HL-60 (cell line): Measurements from ENCODE around the gene MSX2.

Source experiments
- DNase-seq, 2 experiments: peaks; one replicate each; pipeline ENCODE4 v3.0.0-alpha.2; 2010 to 2020; ENCODE audit warnings: low read depth in 1 of 2, low spot score in 1 of 2
- H3K27ac ChIP-seq: fragments of 250-450 bp; sonication (Bioruptor Pico); replicated peaks from 2 replicates; pipeline ENCODE4 v1.5.1; 2020; ENCODE audit warnings: mild to moderate bottlenecking, moderate library complexity
- H3K27me3 ChIP-seq: fragments of 250-450 bp; sonication (Bioruptor Pico); 2 replicates; pipeline ENCODE4 v1.5.1; 2021; ENCODE audit warnings: mild to moderate bottlenecking, moderate library complexity; ENCODE audit not compliant: insufficient read depth, poor library complexity, severe bottlenecking
- H3K4me3 ChIP-seq: replicated peaks from 2 replicates; pipeline ENCODE4 v1.5.1; 2011; ENCODE audit warnings: mild to moderate bottlenecking, control low read depth, low read length; ENCODE audit not compliant: insufficient read depth
- GABPA ChIP-seq: IDR thresholded peaks from 2 replicates; pipeline ENCODE4 v1.6.1; 2012; ENCODE audit warnings: low read depth
- POLR2AphosphoS5 ChIP-seq: IDR thresholded peaks from 2 replicates; pipeline ENCODE4 v1.6.1; 2012; ENCODE audit warnings: low read depth
- SPI1 ChIP-seq: IDR thresholded peaks from 2 replicates; pipeline ENCODE4 v1.6.1; 2012; ENCODE audit warnings: low read depth, mild to moderate bottlenecking, borderline replicate concordance
- TF ChIP-seq, protein P1 (sequence below): IDR thresholded peaks from 2 replicates; pipeline ENCODE4 v1.6.1; 2012; ENCODE audit warnings: low read depth; ENCODE audit not compliant: insufficient replicate concordance
- TF ChIP-seq, protein P2 (sequence below): IDR thresholded peaks from one replicate; pipeline ENCODE4 v1.5.1; 2011; ENCODE audit warnings: low read length, control low read depth, inconsistent platforms; ENCODE audit not compliant: insufficient read depth

MSX2 gene

GRCh38 chr5:174714751-174715150 is 9.6 kb upstream of the MSX2 start:
- no peak for DNase-seq
- TF ChIP-seq SPI1 = no peak
- TF ChIP-seq GABPA = no peak
- no peak for TF ChIP-seq POLR2AphosphoS5
- Histone ChIP-seq H3K27me3 (peaks cover 14% of the 10 kb centered on the region), H3K27ac (no peak overlapping the region), H3K4me3 (no peak overlapping the region)

GRCh38 chr5:174715804-174716203 is 8.6 kb upstream of the MSX2 start:
- TF ChIP-seq GABPA = no peak
- TF ChIP-seq, protein P1, sequence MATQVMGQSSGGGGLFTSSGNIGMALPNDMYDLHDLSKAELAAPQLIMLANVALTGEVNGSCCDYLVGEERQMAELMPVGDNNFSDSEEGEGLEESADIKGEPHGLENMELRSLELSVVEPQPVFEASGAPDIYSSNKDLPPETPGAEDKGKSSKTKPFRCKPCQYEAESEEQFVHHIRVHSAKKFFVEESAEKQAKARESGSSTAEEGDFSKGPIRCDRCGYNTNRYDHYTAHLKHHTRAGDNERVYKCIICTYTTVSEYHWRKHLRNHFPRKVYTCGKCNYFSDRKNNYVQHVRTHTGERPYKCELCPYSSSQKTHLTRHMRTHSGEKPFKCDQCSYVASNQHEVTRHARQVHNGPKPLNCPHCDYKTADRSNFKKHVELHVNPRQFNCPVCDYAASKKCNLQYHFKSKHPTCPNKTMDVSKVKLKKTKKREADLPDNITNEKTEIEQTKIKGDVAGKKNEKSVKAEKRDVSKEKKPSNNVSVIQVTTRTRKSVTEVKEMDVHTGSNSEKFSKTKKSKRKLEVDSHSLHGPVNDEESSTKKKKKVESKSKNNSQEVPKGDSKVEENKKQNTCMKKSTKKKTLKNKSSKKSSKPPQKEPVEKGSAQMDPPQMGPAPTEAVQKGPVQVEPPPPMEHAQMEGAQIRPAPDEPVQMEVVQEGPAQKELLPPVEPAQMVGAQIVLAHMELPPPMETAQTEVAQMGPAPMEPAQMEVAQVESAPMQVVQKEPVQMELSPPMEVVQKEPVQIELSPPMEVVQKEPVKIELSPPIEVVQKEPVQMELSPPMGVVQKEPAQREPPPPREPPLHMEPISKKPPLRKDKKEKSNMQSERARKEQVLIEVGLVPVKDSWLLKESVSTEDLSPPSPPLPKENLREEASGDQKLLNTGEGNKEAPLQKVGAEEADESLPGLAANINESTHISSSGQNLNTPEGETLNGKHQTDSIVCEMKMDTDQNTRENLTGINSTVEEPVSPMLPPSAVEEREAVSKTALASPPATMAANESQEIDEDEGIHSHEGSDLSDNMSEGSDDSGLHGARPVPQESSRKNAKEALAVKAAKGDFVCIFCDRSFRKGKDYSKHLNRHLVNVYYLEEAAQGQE = no peak
- no peak for TF ChIP-seq POLR2AphosphoS5
- TF ChIP-seq SPI1 = no peak
- TF ChIP-seq, protein P2, sequence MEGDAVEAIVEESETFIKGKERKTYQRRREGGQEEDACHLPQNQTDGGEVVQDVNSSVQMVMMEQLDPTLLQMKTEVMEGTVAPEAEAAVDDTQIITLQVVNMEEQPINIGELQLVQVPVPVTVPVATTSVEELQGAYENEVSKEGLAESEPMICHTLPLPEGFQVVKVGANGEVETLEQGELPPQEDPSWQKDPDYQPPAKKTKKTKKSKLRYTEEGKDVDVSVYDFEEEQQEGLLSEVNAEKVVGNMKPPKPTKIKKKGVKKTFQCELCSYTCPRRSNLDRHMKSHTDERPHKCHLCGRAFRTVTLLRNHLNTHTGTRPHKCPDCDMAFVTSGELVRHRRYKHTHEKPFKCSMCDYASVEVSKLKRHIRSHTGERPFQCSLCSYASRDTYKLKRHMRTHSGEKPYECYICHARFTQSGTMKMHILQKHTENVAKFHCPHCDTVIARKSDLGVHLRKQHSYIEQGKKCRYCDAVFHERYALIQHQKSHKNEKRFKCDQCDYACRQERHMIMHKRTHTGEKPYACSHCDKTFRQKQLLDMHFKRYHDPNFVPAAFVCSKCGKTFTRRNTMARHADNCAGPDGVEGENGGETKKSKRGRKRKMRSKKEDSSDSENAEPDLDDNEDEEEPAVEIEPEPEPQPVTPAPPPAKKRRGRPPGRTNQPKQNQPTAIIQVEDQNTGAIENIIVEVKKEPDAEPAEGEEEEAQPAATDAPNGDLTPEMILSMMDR = no peak
- DNase-seq = no peak
- Histone ChIP-seq H3K4me3 (no peak overlapping the region), H3K27ac (no peak overlapping the region), H3K27me3 (peaks cover 25% of the 10 kb centered on the region)

GRCh38 chr5:174717826-174718455 is 6.4 kb upstream of the MSX2 start:
- DNase-seq = no peak
- H3K27me3 ChIP-seq = peaks cover 43% of the 10 kb centered on the region
- H3K27ac ChIP-seq = no peak overlapping the region
- TF ChIP-seq POLR2AphosphoS5 = no peak
- no peak for TF ChIP-seq GABPA
- TF ChIP-seq, protein P1 = no peak
- TF ChIP-seq SPI1 = no peak
- TF ChIP-seq, protein P2 = no peak
- no peak overlapping the region for H3K4me3 ChIP-seq

GRCh38 chr5:174718880-174719610 is 5.3 kb upstream of the MSX2 start:
- no peak for DNase-seq
- Histone ChIP-seq H3K27ac (no peak overlapping the region), H3K4me3 (no peak overlapping the region), H3K27me3 (peaks cover 54% of the 10 kb centered on the region)
- TF ChIP-seq, protein P1 = no peak
- TF ChIP-seq POLR2AphosphoS5 (no peak), GABPA (no peak), SPI1 (no peak)
- TF ChIP-seq, protein P2 = no peak
